Mesenchymal stem cell (in vitro differentiated cells and primary cell): ENCODE data around the gene NUP188.

Source experiments
- DNase-seq: peaks from one replicate; pipeline ENCODE4 v3.0.0-alpha.2; 2013
- H2AFZ ChIP-seq: one replicate; pipeline ENCODE4 v1.6.1; 2013; ENCODE audit warnings: low read depth, mild to moderate bottlenecking, control low read depth, inconsistent platforms, low read length, moderate library complexity
- H2AK5ac ChIP-seq: 2 replicates; pipeline ENCODE4 v1.6.1; 2013; ENCODE audit warnings: low read length, moderate library complexity, mild to moderate bottlenecking, inconsistent platforms; ENCODE audit not compliant: severe bottlenecking
- H2BK120ac ChIP-seq: one replicate; pipeline ENCODE4 v1.6.1; 2013; ENCODE audit warnings: low read depth, mild to moderate bottlenecking, inconsistent platforms, low read length, moderate library complexity
- H2BK12ac ChIP-seq, 2 experiments: one replicate each; pipeline ENCODE4 v1.6.1; 2013; ENCODE audit warnings: inconsistent platforms in 2 of 2, low read length in 2 of 2, mild to moderate bottlenecking in 2 of 2, moderate library complexity in 2 of 2, control low read depth in 1 of 2
- H2BK15ac ChIP-seq: one replicate; pipeline ENCODE4 v1.6.1; 2013; ENCODE audit warnings: mild to moderate bottlenecking, low read depth, inconsistent platforms; ENCODE audit not compliant: poor library complexity, severe bottlenecking
- H2BK5ac ChIP-seq: 2 replicates; pipeline ENCODE4 v1.6.1; 2013; ENCODE audit warnings: low read depth, mild to moderate bottlenecking, low read length, control low read depth, inconsistent platforms; ENCODE audit not compliant: poor library complexity, severe bottlenecking
- H3K14ac ChIP-seq, 2 experiments: one replicate each; pipeline ENCODE4 v1.6.1; 2013; ENCODE audit warnings: inconsistent platforms in 2 of 2, low read length in 2 of 2, control low read depth in 1 of 2, mild to moderate bottlenecking in 1 of 2, moderate library complexity in 1 of 2
- H3K18ac ChIP-seq, 2 experiments: one replicate each; pipeline ENCODE4 v1.6.1; 2013; ENCODE audit warnings: inconsistent platforms in 2 of 2, low read length in 2 of 2, control low read depth in 1 of 2, low read depth in 1 of 2, mild to moderate bottlenecking in 1 of 2
- H3K23ac ChIP-seq, 2 experiments: one replicate each; pipeline ENCODE4 v1.6.1; 2013; ENCODE audit warnings: inconsistent platforms in 2 of 2, low read length in 2 of 2, mild to moderate bottlenecking in 2 of 2, moderate library complexity in 2 of 2, control low read depth in 1 of 2
- H3K27ac ChIP-seq: 2 replicates; pipeline ENCODE4 v1.5.1; 2013; ENCODE audit warnings: mild to moderate bottlenecking, moderate library complexity, low read length, control low read depth, inconsistent platforms; ENCODE audit not compliant: poor library complexity, severe bottlenecking
- H3K27me3 ChIP-seq, 2 experiments: 2 replicates each; pipeline versions ENCODE4 v1.6.1 to v1.7.0; 2013; ENCODE audit warnings: low read length in 2 of 2, mild to moderate bottlenecking in 2 of 2, moderate library complexity in 2 of 2, control low read depth in 1 of 2, inconsistent platforms in 1 of 2; ENCODE audit not compliant: control insufficient read depth in 1 of 2, insufficient read depth in 1 of 2
- H3K36me3 ChIP-seq, 2 experiments: 2 replicates each; pipeline versions ENCODE4 v1.6.1 to v1.7.0; 2013; ENCODE audit warnings: low read length in 2 of 2, control low read depth in 1 of 2, inconsistent platforms in 1 of 2, low read depth in 1 of 2, mild to moderate bottlenecking in 1 of 2; ENCODE audit not compliant: insufficient read depth in 2 of 2, control insufficient read depth in 1 of 2
- H3K4ac ChIP-seq, 2 experiments: one replicate each; pipeline ENCODE4 v1.6.1; 2013; ENCODE audit warnings: inconsistent platforms in 2 of 2, low read length in 2 of 2, mild to moderate bottlenecking in 2 of 2, moderate library complexity in 2 of 2, control low read depth in 1 of 2, low read depth in 1 of 2
- H3K4me1 ChIP-seq: 2 replicates; pipeline ENCODE4 v1.6.1; 2013; ENCODE audit warnings: low read depth, low read length, control low read depth; ENCODE audit not compliant: control insufficient read depth, insufficient read depth
- H3K4me2 ChIP-seq: 2 replicates; pipeline ENCODE4 v1.6.1; 2013; ENCODE audit warnings: low read length, mild to moderate bottlenecking, inconsistent platforms; ENCODE audit not compliant: poor library complexity, severe bottlenecking
- H3K4me3 ChIP-seq, 2 experiments: 2 replicates each; pipeline versions ENCODE4 v1.5.1 to v1.7.0; 2013; ENCODE audit warnings: low read length in 2 of 2, mild to moderate bottlenecking in 2 of 2, control low read depth in 1 of 2, low read depth in 1 of 2; ENCODE audit not compliant: insufficient read depth in 1 of 2
- H3K79me1 ChIP-seq: replicated peaks from 2 replicates; pipeline ENCODE4 v1.6.1; 2013; ENCODE audit warnings: mild to moderate bottlenecking, control low read depth, low read length, inconsistent platforms; ENCODE audit not compliant: poor library complexity, severe bottlenecking
- H3K9ac ChIP-seq: 2 replicates; pipeline ENCODE4 v1.7.0; 2013; ENCODE audit warnings: mild to moderate bottlenecking, low read length, moderate library complexity
- H3K9me3 ChIP-seq: 2 replicates; pipeline ENCODE4 v1.7.0; 2013; ENCODE audit warnings: mild to moderate bottlenecking, low read length; ENCODE audit not compliant: control insufficient read depth
- H4K8ac ChIP-seq: one replicate; pipeline ENCODE4 v1.6.1; 2013; ENCODE audit warnings: inconsistent platforms, mild to moderate bottlenecking, low read length, moderate library complexity
- H4K91ac ChIP-seq: one replicate; pipeline ENCODE4 v1.6.1; 2013; ENCODE audit warnings: mild to moderate bottlenecking, low read length, inconsistent platforms
- WGBS: methylation state at CpG from one replicate; pipeline ENCODE4 v1.1.7; 2013; ENCODE audit warnings: mixed read lengths; 5-methylcytosine and 5-hydroxymethylcytosine counted together

The NUP188 gene

DNA sequence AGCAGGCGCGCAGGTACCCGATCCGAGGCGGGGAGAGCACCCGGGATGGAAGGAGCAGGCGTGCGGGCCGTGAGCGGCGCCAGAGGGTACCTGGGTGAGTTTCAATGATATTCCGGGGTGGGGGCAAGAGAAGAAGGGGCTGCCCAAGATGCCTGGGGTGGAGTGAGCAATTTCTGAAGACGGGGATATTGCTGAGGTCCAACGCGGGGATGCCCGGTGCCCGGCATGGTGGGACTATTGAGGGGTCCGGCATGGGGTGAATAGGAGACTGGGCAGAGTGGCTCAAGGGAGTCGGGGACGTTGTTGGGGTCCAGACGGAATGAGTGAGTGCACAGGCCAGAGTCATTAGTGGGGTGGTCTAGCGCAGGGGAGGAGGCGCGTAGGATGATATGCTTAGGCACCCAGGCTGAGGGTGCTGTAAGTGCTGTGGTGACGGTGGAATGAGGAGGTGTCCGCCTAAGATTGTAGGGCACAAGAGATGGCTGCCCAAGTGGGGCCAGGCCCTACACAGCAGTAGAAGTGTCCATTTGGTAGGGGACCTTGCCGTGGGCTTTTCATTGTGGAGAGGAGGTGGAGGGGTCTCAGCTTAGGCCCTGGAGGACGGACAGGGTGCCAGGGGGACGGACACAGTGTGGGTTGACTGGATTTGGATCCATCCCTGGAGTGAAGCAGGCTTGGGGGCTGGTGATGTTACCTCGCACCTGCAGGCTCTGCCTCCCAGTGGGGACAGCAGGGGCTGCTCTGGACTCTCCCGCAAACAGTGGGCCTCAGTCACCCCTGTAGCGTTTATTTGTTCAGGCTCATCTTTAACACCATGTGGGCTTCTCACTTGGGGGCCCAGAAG, 89.6 kb downstream of the NUP188 start:
- WGBS = 17% methylated on average over 32 of the region's 32 CpGs
- peak overlapping the region in 1 of 2 experiments; percentile 99 for H3K14ac ChIP-seq
- H4K8ac ChIP-seq = peak overlapping the region; percentile 33
- DNase-seq = no peak
- peak overlapping the region; percentile 91 for H3K9ac ChIP-seq
- peak overlapping the region; percentile 48 to 67 for H3K4ac ChIP-seq
- H3K4me1 ChIP-seq = peaks cover 17% of the 10 kb centered on the region
- no peaks in the 10 kb centered on the region for H3K9me3 ChIP-seq
- H3K18ac ChIP-seq = peak overlapping the region in 1 of 2 experiments; percentile 63
- no peak overlapping the region for H2BK120ac ChIP-seq
- H2AFZ ChIP-seq = peak overlapping the region; percentile 56
- peak overlapping the region in 1 of 2 experiments; percentile 78 for H2BK12ac ChIP-seq
- peak overlapping the region; percentile 91 for H3K4me2 ChIP-seq
- H3K79me1 ChIP-seq = peaks cover 27% of the 10 kb centered on the region
- H2AK5ac ChIP-seq = no peak overlapping the region
- peak overlapping the region; percentile 72 to 92 for H3K4me3 ChIP-seq
- no peak overlapping the region for H4K91ac ChIP-seq
- no peak overlapping the region for H2BK15ac ChIP-seq
- no peaks in the 10 kb centered on the region for H3K27me3 ChIP-seq
- peak overlapping the region in 1 of 2 experiments; percentile 85 for H3K23ac ChIP-seq
- H2BK5ac ChIP-seq = no peak overlapping the region
- no peak overlapping the region for H3K27ac ChIP-seq
- peaks cover 12 to 20% of the 10 kb centered on the region in 2 experiments for H3K36me3 ChIP-seq

GRCh38 chr9:129037767-129038098, 90.2 kb downstream of the NUP188 start:
- Histone ChIP-seq H3K79me1 (peaks cover 32% of the 10 kb centered on the region), H3K14ac (peak overlapping the region in 1 of 2 experiments; percentile 99), H3K9me3 (no peaks in the 10 kb centered on the region), H3K36me3 (peaks cover 18 to 26% of the 10 kb centered on the region in 2 experiments), H2BK12ac (peak overlapping the region in 1 of 2 experiments; percentile 78), H2BK5ac (no peak overlapping the region), H3K4me2 (peak overlapping the region; percentile 91), H3K9ac (peak overlapping the region; percentile 91), H3K18ac (no peak overlapping the region), H4K8ac (no peak overlapping the region), H2AFZ (no peak overlapping the region), H3K23ac (peak overlapping the region in 1 of 2 experiments; percentile 70), H4K91ac (no peak overlapping the region), H2BK15ac (no peak overlapping the region), H2AK5ac (no peak overlapping the region), H3K27ac (no peak overlapping the region), H3K4ac (no peak overlapping the region), H2BK120ac (no peak overlapping the region), H3K4me3 (peak overlapping the region in 1 of 2 experiments; percentile 92), H3K4me1 (peaks cover 17% of the 10 kb centered on the region), H3K27me3 (no peaks in the 10 kb centered on the region)
- DNase-seq = peak; percentile 43
- WGBS = 69% methylated on average over 6 of the region's 6 CpGs

- 87% methylated on average over 8 of the region's 8 CpGs for WGBS
- Histone ChIP-seq H3K79me1 (peaks cover 32% of the 10 kb centered on the region), H2AFZ (no peak overlapping the region), H3K27me3 (no peaks in the 10 kb centered on the region), H3K4me2 (no peak overlapping the region), H3K14ac (no peak overlapping the region), H4K91ac (peak overlapping the region; percentile 12), H3K27ac (no peak overlapping the region), H3K9me3 (no peaks in the 10 kb centered on the region), H3K4me1 (peaks cover 17% of the 10 kb centered on the region), H2BK120ac (no peak overlapping the region), H3K18ac (no peak overlapping the region), H2BK15ac (no peak overlapping the region), H3K9ac (peak overlapping the region; percentile 91), H2BK12ac (no peak overlapping the region), H2AK5ac (no peak overlapping the region), H3K4me3 (peak overlapping the region in 1 of 2 experiments; percentile 92), H3K36me3 (peaks cover 22 to 30% of the 10 kb centered on the region in 2 experiments), H3K4ac (peak overlapping the region in 1 of 2 experiments; percentile 20), H3K23ac (peak overlapping the region in 1 of 2 experiments; percentile 70), H2BK5ac (no peak overlapping the region), H4K8ac (no peak overlapping the region)
- DNase-seq = no peak
Measured at GRCh38 chr9:129038109-129038852, 90.8 kb downstream of the NUP188 start.

GRCh38 chr9:129040113-129040643, 92.7 kb downstream of the NUP188 start:
- no peak overlapping the region for H3K4me2 ChIP-seq
- peaks cover 28 to 43% of the 10 kb centered on the region in 2 experiments for H3K36me3 ChIP-seq
- H2BK5ac ChIP-seq = no peak overlapping the region
- H4K8ac ChIP-seq = no peak overlapping the region
- no peak overlapping the region for H3K9ac ChIP-seq
- H3K4me1 ChIP-seq = peaks cover 17% of the 10 kb centered on the region
- H2BK15ac ChIP-seq = no peak overlapping the region
- no peak overlapping the region for H3K18ac ChIP-seq
- no peak overlapping the region for H2AFZ ChIP-seq
- no peak overlapping the region for H2BK120ac ChIP-seq
- no peak overlapping the region for H3K4ac ChIP-seq
- no peak for DNase-seq
- H4K91ac ChIP-seq = no peak overlapping the region
- H3K14ac ChIP-seq = no peak overlapping the region
- H3K4me3 ChIP-seq = no peak overlapping the region
- peaks cover 34% of the 10 kb centered on the region for H3K79me1 ChIP-seq
- WGBS = 92% methylated on average over 12 of the region's 12 CpGs
- H3K23ac ChIP-seq = no peak overlapping the region
- no peak overlapping the region for H2BK12ac ChIP-seq
- H3K27ac ChIP-seq = no peak overlapping the region
- H3K27me3 ChIP-seq = no peaks in the 10 kb centered on the region
- no peaks in the 10 kb centered on the region for H3K9me3 ChIP-seq
- no peak overlapping the region for H2AK5ac ChIP-seq
